Inflammatory macrophage (primary cell): ENCODE measurements around the gene VBP1.
"Not testable (repeated sequence)": the region's sequence is repeated elsewhere in the genome, so short reads cannot be mapped to it uniquely, and the experiment has no call there.

Experiments
- DNase-seq, 2 donors: peaks; one replicate each; pipeline ENCODE4 v3.0.0-alpha.2; 2020 to 2022

Gene VBP1

GRCh38 chrX:155266439-155266838 is 50.2 kb downstream of the VBP1 start:
- no peak for DNase-seq

GRCh38 chrX:155267995-155268394 is 51.7 kb downstream of the VBP1 start:
- not testable (repeated sequence) for DNase-seq

- no peak for DNase-seq
Measured at GRCh38 chrX:155270969-155271368, 54.7 kb downstream of the VBP1 start.

GRCh38 chrX:155279873-155280272 is 63.6 kb downstream of the VBP1 start:
- no peak for DNase-seq
